RWPE1 (cell line): ENCODE results near the gene SF3B2.
A peak's percentile ranks its signal among the peaks of the same experiment; 100 is the strongest.

Source experiments
- CTCF ChIA-PET: fragments of 350-600 bp; sonication (Branson Sonifier 250); formaldehyde crosslinking; extraction: SDS; loops from one replicate; lab custom pipeline; 2021; lab: Yijun Ruan, JAX
- POLR2A ChIA-PET: fragments of 400-600 bp; formaldehyde crosslinking; extraction: SDS; loops from one replicate; lab custom pipeline; 2020; ENCODE audit warnings: antibody characterized with exemption; ENCODE audit not compliant: low non-redundant PET; lab: Yijun Ruan, JAX
- DNase-seq: peaks from one replicate; pipeline ENCODE4 v3.0.0; 2012; ENCODE audit warnings: low spot score
- H3K27ac ChIP-seq: fragments of 450-650 bp; 2 replicates; pipeline ENCODE4 v1.5.1; 2017
- CTCF ChIP-seq: fragments of 450-650 bp; conservative IDR thresholded peaks from 2 replicates; pipeline ENCODE4 v1.5.1; 2017; ENCODE audit warnings: low read depth, mild to moderate bottlenecking

SF3B2 gene

DNA sequence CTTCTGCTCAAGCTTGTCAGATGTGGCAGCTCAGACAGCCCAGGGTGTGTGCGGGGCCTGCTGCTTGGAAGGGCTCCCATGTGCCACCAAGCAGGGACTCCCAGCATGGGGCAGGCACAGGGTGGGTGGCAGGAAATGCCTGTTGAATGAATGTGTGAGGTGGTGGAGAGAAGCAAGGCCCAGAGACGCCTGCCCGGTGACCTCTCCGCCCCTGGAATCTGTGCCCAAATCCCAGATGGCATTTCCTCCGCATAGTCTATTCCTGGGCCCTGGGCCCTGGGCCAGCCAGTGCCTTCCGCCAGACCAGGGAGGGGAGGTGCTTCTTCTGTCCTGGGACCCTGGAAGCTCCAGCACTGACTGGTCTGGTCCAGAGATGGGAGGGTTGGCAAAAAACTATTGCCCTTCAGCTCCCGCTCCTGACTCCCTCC lies 36.7 kb upstream of the SF3B2 start:
- ChIA-PET CTCF (interaction anchor here (0.6 to 0.7 kb wide), 3 partner anchors 16 to 360 kb away, joined by 3 read pairs; no protein-coding TSS in a partner anchor), POLR2A (interaction anchor here (1.2 kb wide), 1 partner anchor 37 kb away, joined by 13 read pairs; the partner anchor contains the start of gene SF3B2)
- DNase-seq: no peak
- peak overlapping the region; percentile 78 for H3K27ac ChIP-seq
- TF ChIP-seq CTCF: no peak

- ChIA-PET POLR2A (no interaction called here), CTCF (interaction anchor here (0.6 to 0.7 kb wide), 2 partner anchors 239 to 359 kb away, joined by 3 read pairs; no protein-coding TSS in a partner anchor)
- H3K27ac ChIP-seq: peak overlapping the region; percentile 78
- TF ChIP-seq CTCF: no peak
- no peak for DNase-seq
Observed at GRCh38 chr11:66015936-66016792, 36.0 kb upstream of the SF3B2 start.

GRCh38 chr11:66016793-66017177 lies 35.4 kb upstream of the SF3B2 start:
- TF ChIP-seq CTCF: no peak
- peak overlapping the region; percentile 78 for H3K27ac ChIP-seq
- CTCF ChIA-PET: no interaction called here
- POLR2A ChIA-PET: no interaction called here
- DNase-seq: no peak

DNA sequence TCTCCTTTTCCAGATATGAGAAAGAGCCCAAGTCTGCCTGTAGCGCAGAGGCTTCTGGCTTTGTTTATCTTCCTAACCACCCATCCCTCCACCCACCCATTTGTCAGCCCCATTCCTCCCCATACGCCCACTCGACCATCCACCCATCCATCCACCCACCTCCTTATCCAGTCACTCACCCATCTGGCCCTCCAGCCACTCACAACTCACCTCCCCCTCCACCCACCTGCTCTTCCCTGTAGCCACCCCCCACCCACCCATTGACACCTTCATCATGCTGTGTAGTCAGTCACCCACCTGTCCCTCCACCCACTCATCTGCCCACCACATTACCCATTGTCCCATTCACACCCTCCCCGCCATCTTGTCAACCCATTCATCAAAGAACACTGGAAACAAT lies 34.8 kb upstream of the SF3B2 start:
- CTCF ChIA-PET: no interaction called here
- POLR2A ChIA-PET: no interaction called here
- H3K27ac ChIP-seq: no peak overlapping the region
- no peak for TF ChIP-seq CTCF
- DNase-seq: no peak

GRCh38 chr11:66020212-66020611 lies 32.0 kb upstream of the SF3B2 start:
- no peak for TF ChIP-seq CTCF
- POLR2A ChIA-PET: interaction anchor here (0.5 kb wide), 1 partner anchor 122 kb away, joined by 6 read pairs; no protein-coding TSS in a partner anchor
- H3K27ac ChIP-seq: peak overlapping the region; percentile 57
- DNase-seq: no peak
- CTCF ChIA-PET: interaction anchor here (0.6 to 0.8 kb wide), 3 partner anchors 13 to 75 kb away, joined by 3 to 4 read pairs (median 3); no protein-coding TSS in a partner anchor

DNA sequence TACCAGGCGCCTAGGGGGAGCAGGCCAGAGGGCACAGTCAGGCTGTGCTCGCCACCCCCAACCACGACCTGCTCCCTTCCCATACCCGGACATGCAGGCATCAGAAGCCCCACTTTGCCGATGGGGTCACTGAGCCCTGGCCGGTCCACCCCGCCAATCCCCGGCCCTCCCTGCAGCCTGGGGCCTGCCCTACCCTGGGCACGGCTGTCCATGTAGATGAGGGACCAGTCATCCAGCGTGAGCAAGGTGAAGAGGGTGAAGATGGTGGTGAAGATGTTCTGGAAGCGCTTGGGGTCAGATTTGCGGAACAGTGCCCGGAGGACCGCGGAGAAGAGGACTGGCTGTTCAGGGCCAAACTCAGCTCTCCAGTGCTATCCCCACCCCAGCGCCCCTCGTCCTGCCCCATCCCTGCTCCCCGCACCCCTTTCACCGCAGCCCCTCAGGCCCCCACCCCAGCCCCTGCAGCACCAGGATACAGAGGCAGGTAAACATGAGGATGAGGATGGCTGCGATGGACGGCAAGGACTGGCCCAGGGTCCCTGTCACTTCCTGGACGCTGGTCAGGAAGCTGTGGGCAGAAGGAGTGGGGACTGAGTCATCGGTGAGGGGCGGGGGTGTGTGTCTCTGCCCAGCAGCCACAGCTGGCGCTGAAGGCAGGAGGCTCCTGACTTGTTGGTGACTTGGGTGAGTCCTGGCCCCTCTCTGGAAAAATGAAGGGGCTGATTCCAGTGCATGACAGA lies 31.4 kb upstream of the SF3B2 start:
- peak overlapping the region; percentile 57 for H3K27ac ChIP-seq
- TF ChIP-seq CTCF: no peak
- CTCF ChIA-PET: interaction anchor here (0.6 to 0.8 kb wide), 2 partner anchors 14 to 75 kb away, joined by 3 to 4 read pairs; no protein-coding TSS in a partner anchor
- peak; percentile 72 for DNase-seq
- POLR2A ChIA-PET: no interaction called here
